ENCODE results near the gene FAM50A.

The FAM50A gene

GRCh38 chrX:154463611-154464220 is 19.8 kb downstream of the FAM50A start:
- WGBS (ENCODE audit: insufficient coverage): 93% methylated on average over 32 of the region's 36 CpGs
- POLR2A ChIA-PET: no interaction called here

GRCh38 chrX:154464806-154465365 is 20.9 kb downstream of the FAM50A start:
- H3K27me3 ChIP-seq (replicated peaks in 2 of 5; ENCODE audit: control insufficient read depth in 4 of 5, insufficient read depth in 5 of 5, low read length in 4 of 5): peaks cover 0 to 11% (median 0%) of the 10 kb centered on the region in 5 experiments
- WGBS (ENCODE audit: insufficient coverage): 91% methylated on average over 22 of the region's 28 CpGs
- CTCF ChIA-PET: no interaction called here
- DNase-seq: no peak
- no peaks in the 10 kb centered on the region for H3K4me1 ChIP-seq (ENCODE audit: control extremely low read depth in 1 of 4, control insufficient read depth in 4 of 4, insufficient read depth in 4 of 4, low read length in 3 of 4)
- peaks cover 0 to 5% (median 0%) of the 10 kb centered on the region in 5 experiments for H3K9me3 ChIP-seq (ENCODE audit: control extremely low read depth in 1 of 5, control insufficient read depth in 4 of 5, insufficient read depth in 2 of 5, low read depth in 1 of 5, low read length in 4 of 5)
- H3K27ac ChIP-seq (ENCODE audit: insufficient read depth in 1 of 2, low read depth in 1 of 2, low read length in 2 of 2, poor library complexity in 1 of 2, severe bottlenecking in 2 of 2): no peak overlapping the region
- peaks cover 0 to 16% (median 6%) of the 10 kb centered on the region in 4 experiments for H3K36me3 ChIP-seq (ENCODE audit: control insufficient read depth in 4 of 4, insufficient read depth in 4 of 4, low read length in 3 of 4)
- H3K4me3 ChIP-seq (ENCODE audit: control insufficient read depth in 1 of 7, extremely low read depth in 1 of 7, insufficient read depth in 4 of 7, low read depth in 2 of 7, low read length in 6 of 7): no peak overlapping the region
- POLR2A ChIA-PET: no interaction called here

More at GRCh38 chrX:154463611-154464220, 19.8 kb downstream of the FAM50A start:
- peaks cover 0 to 16% (median 6%) of the 10 kb centered on the region in 4 experiments for H3K36me3 ChIP-seq (ENCODE audit: control insufficient read depth in 4 of 4, insufficient read depth in 4 of 4, low read length in 3 of 4)
- H3K4me3 ChIP-seq (ENCODE audit: control insufficient read depth in 1 of 7, extremely low read depth in 1 of 7, insufficient read depth in 4 of 7, low read depth in 2 of 7, low read length in 6 of 7): no peak overlapping the region
- peaks cover 0 to 11% (median 0%) of the 10 kb centered on the region in 5 experiments for H3K27me3 ChIP-seq (replicated peaks in 2 of 5; ENCODE audit: control insufficient read depth in 4 of 5, insufficient read depth in 5 of 5, low read length in 4 of 5)
- no peak overlapping the region for H3K27ac ChIP-seq (ENCODE audit: insufficient read depth in 1 of 2, low read depth in 1 of 2, low read length in 2 of 2, poor library complexity in 1 of 2, severe bottlenecking in 2 of 2)
- CTCF ChIA-PET: no interaction called here
- no peak for DNase-seq
- H3K9me3 ChIP-seq (ENCODE audit: control extremely low read depth in 1 of 5, control insufficient read depth in 4 of 5, insufficient read depth in 2 of 5, low read depth in 1 of 5, low read length in 4 of 5): peaks cover 0 to 5% (median 0%) of the 10 kb centered on the region in 5 experiments
- H3K4me1 ChIP-seq (ENCODE audit: control extremely low read depth in 1 of 4, control insufficient read depth in 4 of 4, insufficient read depth in 4 of 4, low read length in 3 of 4): peaks cover 0 to 4% (median under 1%) of the 10 kb centered on the region in 4 experiments

GRCh38 chrX:154465601-154466000 is 21.7 kb downstream of the FAM50A start:
- WGBS (ENCODE audit: insufficient coverage): 95% methylated on average over 14 of the region's 14 CpGs
- H3K27ac ChIP-seq (ENCODE audit: insufficient read depth in 1 of 2, low read depth in 1 of 2, low read length in 2 of 2, poor library complexity in 1 of 2, severe bottlenecking in 2 of 2): no peak overlapping the region
- H3K9me3 ChIP-seq (ENCODE audit: control extremely low read depth in 1 of 5, control insufficient read depth in 4 of 5, insufficient read depth in 2 of 5, low read depth in 1 of 5, low read length in 4 of 5): peaks cover 0 to 5% (median 0%) of the 10 kb centered on the region in 5 experiments
- ChIA-PET POLR2A (no interaction called here), CTCF (interaction anchor here (0.6 kb wide), 1 partner anchor 366 kb away, joined by 3 read pairs; no protein-coding TSS in a partner anchor)
- H3K27me3 ChIP-seq (replicated peaks in 2 of 5; ENCODE audit: control insufficient read depth in 4 of 5, insufficient read depth in 5 of 5, low read length in 4 of 5): peaks cover 0 to 11% (median 0%) of the 10 kb centered on the region in 5 experiments
- no peak for DNase-seq
- no peak overlapping the region for H3K4me3 ChIP-seq (ENCODE audit: control insufficient read depth in 1 of 7, extremely low read depth in 1 of 7, insufficient read depth in 4 of 7, low read depth in 2 of 7, low read length in 6 of 7)
- H3K4me1 ChIP-seq (ENCODE audit: control extremely low read depth in 1 of 4, control insufficient read depth in 4 of 4, insufficient read depth in 4 of 4, low read length in 3 of 4): no peaks in the 10 kb centered on the region
- H3K36me3 ChIP-seq (ENCODE audit: control insufficient read depth in 4 of 4, insufficient read depth in 4 of 4, low read length in 3 of 4): peaks cover 0 to 18% (median 7%) of the 10 kb centered on the region in 4 experiments

GRCh38 chrX:154466036-154466435 is 22.1 kb downstream of the FAM50A start:
- Histone ChIP-seq H3K36me3 (ENCODE audit: control insufficient read depth in 4 of 4, insufficient read depth in 4 of 4, low read length in 3 of 4) (peaks cover 0 to 13% (median 7%) of the 10 kb centered on the region in 4 experiments), H3K27me3 (replicated peaks in 2 of 5; ENCODE audit: control insufficient read depth in 4 of 5, insufficient read depth in 5 of 5, low read length in 4 of 5) (peaks cover 0 to 11% (median 0%) of the 10 kb centered on the region in 5 experiments), H3K27ac (ENCODE audit: insufficient read depth in 1 of 2, low read depth in 1 of 2, low read length in 2 of 2, poor library complexity in 1 of 2, severe bottlenecking in 2 of 2) (no peak overlapping the region), H3K4me1 (ENCODE audit: control extremely low read depth in 1 of 4, control insufficient read depth in 4 of 4, insufficient read depth in 4 of 4, low read length in 3 of 4) (no peaks in the 10 kb centered on the region), H3K4me3 (ENCODE audit: control insufficient read depth in 1 of 7, extremely low read depth in 1 of 7, insufficient read depth in 4 of 7, low read depth in 2 of 7, low read length in 6 of 7) (no peak overlapping the region), H3K9me3 (ENCODE audit: control extremely low read depth in 1 of 5, control insufficient read depth in 4 of 5, insufficient read depth in 2 of 5, low read depth in 1 of 5, low read length in 4 of 5) (peaks cover 0 to 5% (median 0%) of the 10 kb centered on the region in 5 experiments)
- ChIA-PET POLR2A (no interaction called here), CTCF (no interaction called here)
- WGBS (ENCODE audit: insufficient coverage): 92% methylated on average over 26 of the region's 32 CpGs
- DNase-seq: no peak

GRCh38 chrX:154466907-154467306 is 23.0 kb downstream of the FAM50A start:
- CTCF ChIA-PET: no interaction called here
- 89% methylated on average over 15 of the region's 15 CpGs for WGBS (ENCODE audit: insufficient coverage)
- peaks cover 0 to 5% (median 0%) of the 10 kb centered on the region in 5 experiments for H3K9me3 ChIP-seq (ENCODE audit: control extremely low read depth in 1 of 5, control insufficient read depth in 4 of 5, insufficient read depth in 2 of 5, low read depth in 1 of 5, low read length in 4 of 5)

GRCh38 chrX:154467556-154467955 is 23.6 kb downstream of the FAM50A start:
- H3K36me3 ChIP-seq (ENCODE audit: control insufficient read depth in 4 of 4, insufficient read depth in 4 of 4, low read length in 3 of 4): peaks cover 0 to 7% (median 6%) of the 10 kb centered on the region in 4 experiments
- H3K27ac ChIP-seq (ENCODE audit: insufficient read depth in 1 of 2, low read depth in 1 of 2, low read length in 2 of 2, poor library complexity in 1 of 2, severe bottlenecking in 2 of 2): no peak overlapping the region
- H3K9me3 ChIP-seq (ENCODE audit: control extremely low read depth in 1 of 5, control insufficient read depth in 4 of 5, insufficient read depth in 2 of 5, low read depth in 1 of 5, low read length in 4 of 5): peaks cover 0 to 5% (median 0%) of the 10 kb centered on the region in 5 experiments
- peaks cover 0 to 6% (median 0%) of the 10 kb centered on the region in 5 experiments for H3K27me3 ChIP-seq (replicated peaks in 2 of 5; ENCODE audit: control insufficient read depth in 4 of 5, insufficient read depth in 5 of 5, low read length in 4 of 5)
- ChIA-PET CTCF (no interaction called here), POLR2A (no interaction called here)
- no peak for DNase-seq
- no peaks in the 10 kb centered on the region for H3K4me1 ChIP-seq (ENCODE audit: control extremely low read depth in 1 of 4, control insufficient read depth in 4 of 4, insufficient read depth in 4 of 4, low read length in 3 of 4)
- 98% methylated on average over 18 of the region's 21 CpGs for WGBS (ENCODE audit: insufficient coverage)
- H3K4me3 ChIP-seq (ENCODE audit: control insufficient read depth in 1 of 7, extremely low read depth in 1 of 7, insufficient read depth in 4 of 7, low read depth in 2 of 7, low read length in 6 of 7): no peak overlapping the region

More at GRCh38 chrX:154466907-154467306, 23.0 kb downstream of the FAM50A start:
- no peak overlapping the region for H3K27ac ChIP-seq (ENCODE audit: insufficient read depth in 1 of 2, low read depth in 1 of 2, low read length in 2 of 2, poor library complexity in 1 of 2, severe bottlenecking in 2 of 2)
- DNase-seq: no peak
- H3K36me3 ChIP-seq (ENCODE audit: control insufficient read depth in 4 of 4, insufficient read depth in 4 of 4, low read length in 3 of 4): peaks cover 0 to 9% (median 7%) of the 10 kb centered on the region in 4 experiments
- H3K4me3 ChIP-seq (ENCODE audit: control insufficient read depth in 1 of 7, extremely low read depth in 1 of 7, insufficient read depth in 4 of 7, low read depth in 2 of 7, low read length in 6 of 7): no peak overlapping the region
- POLR2A ChIA-PET: no interaction called here
- H3K27me3 ChIP-seq (replicated peaks in 2 of 5; ENCODE audit: control insufficient read depth in 4 of 5, insufficient read depth in 5 of 5, low read length in 4 of 5): peaks cover 0 to 6% (median 0%) of the 10 kb centered on the region in 5 experiments
- H3K4me1 ChIP-seq (ENCODE audit: control extremely low read depth in 1 of 4, control insufficient read depth in 4 of 4, insufficient read depth in 4 of 4, low read length in 3 of 4): no peaks in the 10 kb centered on the region

DNA sequence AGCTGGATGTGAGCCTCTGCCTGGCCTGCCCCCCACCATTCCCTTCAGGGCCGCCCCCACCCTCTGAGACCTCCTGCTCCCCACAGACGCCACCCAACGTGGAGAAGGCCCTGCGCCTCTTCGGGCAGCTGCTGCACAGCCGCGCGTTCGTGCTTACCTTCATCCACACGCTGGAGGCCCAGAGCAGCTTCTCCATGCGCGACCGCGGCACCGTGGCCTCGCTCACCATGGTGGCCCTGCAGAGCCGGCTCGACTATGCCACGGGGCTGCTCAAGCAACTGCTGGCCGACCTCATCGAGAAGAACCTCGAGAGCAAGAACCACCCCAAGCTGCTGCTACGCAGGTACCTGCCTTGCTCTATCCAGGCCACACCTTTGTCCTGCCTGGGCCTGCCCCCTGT is 24.3 kb downstream of the FAM50A start:
- no peaks in the 10 kb centered on the region for H3K4me1 ChIP-seq (ENCODE audit: control extremely low read depth in 1 of 4, control insufficient read depth in 4 of 4, insufficient read depth in 4 of 4, low read length in 3 of 4)
- WGBS (ENCODE audit: insufficient coverage): 98% methylated on average over 23 of the region's 23 CpGs
- peaks cover 0 to 6% (median 0%) of the 10 kb centered on the region in 5 experiments for H3K27me3 ChIP-seq (replicated peaks in 2 of 5; ENCODE audit: control insufficient read depth in 4 of 5, insufficient read depth in 5 of 5, low read length in 4 of 5)
- no peak overlapping the region for H3K27ac ChIP-seq (ENCODE audit: insufficient read depth in 1 of 2, low read depth in 1 of 2, low read length in 2 of 2, poor library complexity in 1 of 2, severe bottlenecking in 2 of 2)
- ChIA-PET POLR2A (no interaction called here), CTCF (no interaction called here)
- peaks cover 0 to 7% (median 5%) of the 10 kb centered on the region in 4 experiments for H3K36me3 ChIP-seq (ENCODE audit: control insufficient read depth in 4 of 4, insufficient read depth in 4 of 4, low read length in 3 of 4)
- H3K4me3 ChIP-seq (ENCODE audit: control insufficient read depth in 1 of 7, extremely low read depth in 1 of 7, insufficient read depth in 4 of 7, low read depth in 2 of 7, low read length in 6 of 7): no peak overlapping the region
- DNase-seq: no peak
- H3K9me3 ChIP-seq (ENCODE audit: control extremely low read depth in 1 of 5, control insufficient read depth in 4 of 5, insufficient read depth in 2 of 5, low read depth in 1 of 5, low read length in 4 of 5): peaks cover 0 to 5% (median 0%) of the 10 kb centered on the region in 5 experiments
